ENCODE measurements around the gene CFAP54. TPM values are rescaled to one million over a fixed set of nuclear protein-coding genes. Genes with fewer than 3 reads are reported as not detected.

The CFAP54 gene
- polyA plus RNA-seq, 1 of the 3 experiments (the other 2 are of a cell fraction) = 0.87 TPM

DNA sequence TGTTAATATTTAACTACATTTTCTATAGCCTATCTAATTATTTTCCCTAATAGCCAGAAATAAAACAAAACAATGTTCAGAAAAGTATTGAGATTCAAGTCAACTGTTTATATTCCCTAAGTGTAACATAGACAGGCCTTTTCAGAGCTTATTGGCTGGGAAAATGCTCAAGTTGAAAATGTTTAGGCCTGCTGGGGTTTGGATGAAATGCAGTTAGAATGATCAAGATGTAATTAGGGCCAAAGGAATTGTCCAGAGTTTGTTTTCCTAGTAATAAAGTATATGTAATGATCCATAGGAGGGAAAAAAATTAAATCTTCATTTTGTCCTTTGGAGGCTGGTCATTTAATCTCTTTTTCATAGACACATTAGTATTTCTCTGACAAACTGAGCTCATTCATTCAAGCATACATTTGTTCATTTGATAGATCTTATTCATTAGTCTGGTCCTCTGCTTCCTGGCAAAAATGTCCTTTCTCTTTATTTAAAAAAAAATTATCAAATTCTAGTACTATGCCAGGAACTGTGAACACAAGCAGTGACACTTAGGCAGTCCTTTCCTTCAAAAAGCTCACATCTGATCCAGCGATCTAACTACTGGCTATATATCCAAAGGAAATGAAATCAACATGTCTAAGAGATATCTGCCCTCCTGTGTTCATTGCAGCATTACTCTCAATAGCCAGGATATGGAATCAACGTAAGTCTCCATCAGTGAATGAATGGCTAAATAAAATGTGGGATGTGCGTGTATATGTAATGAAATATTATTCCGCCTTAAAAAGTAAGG, 377.6 kb downstream of the CFAP54 start:
- no peaks in the 10 kb centered on the region for H3F3A ChIP-seq (replicated peaks; ENCODE audit: insufficient read depth)
- H3K9ac ChIP-seq = no peak overlapping the region
- H3K27me3 ChIP-seq (ENCODE audit: insufficient read depth) = no peaks in the 10 kb centered on the region
- no peaks in the 10 kb centered on the region for H3K9me3 ChIP-seq
- H3K4me2 ChIP-seq = no peak overlapping the region
- 78% methylated on average over 4 of the region's 4 CpGs for WGBS (ENCODE audit: low lambda C conversion rate)
- peaks cover 0 to 2% of the 10 kb centered on the region in 2 experiments; a peak in 2 of 4 replicates for H3K4me1 ChIP-seq (ENCODE audit: control insufficient read depth in 1 of 2, insufficient read depth in 2 of 2, low read depth in 1 of 2, low read length in 1 of 2)
- no peaks in the 10 kb centered on the region for H3K36me3 ChIP-seq (replicated peaks in 1 of 2; ENCODE audit: control insufficient read depth in 1 of 2, insufficient read depth in 2 of 2, low read length in 1 of 2)
- no peak for DNase-seq
- ChIA-PET CTCF (no interaction called here), POLR2A (no interaction called here)
- no peak overlapping the region for H2AFZ ChIP-seq (ENCODE audit: low read depth)
- H3K9me2 ChIP-seq = no peaks in the 10 kb centered on the region
- no peak overlapping the region for H3K27ac ChIP-seq (ENCODE audit: low read depth in 2 of 2, low read length in 1 of 2)
- H3K4me3 ChIP-seq (ENCODE audit: low read depth in 2 of 2, low read length in 1 of 2) = no peak overlapping the region
- no peaks in the 10 kb centered on the region for H4K20me1 ChIP-seq (ENCODE audit: insufficient read depth)
- H3K79me2 ChIP-seq (ENCODE audit: insufficient read depth) = no peaks in the 10 kb centered on the region
- no peak for TF ChIP-seq EZH2phosphoT487 (IDR thresholded peaks at IDR 0.05; ENCODE audit: borderline replicate concordance, low read depth)
- no peak for TF ChIP-seq RCOR1 (IDR thresholded peaks at IDR 0.05; ENCODE audit: low read length)
- TF ChIP-seq, protein P1, sequence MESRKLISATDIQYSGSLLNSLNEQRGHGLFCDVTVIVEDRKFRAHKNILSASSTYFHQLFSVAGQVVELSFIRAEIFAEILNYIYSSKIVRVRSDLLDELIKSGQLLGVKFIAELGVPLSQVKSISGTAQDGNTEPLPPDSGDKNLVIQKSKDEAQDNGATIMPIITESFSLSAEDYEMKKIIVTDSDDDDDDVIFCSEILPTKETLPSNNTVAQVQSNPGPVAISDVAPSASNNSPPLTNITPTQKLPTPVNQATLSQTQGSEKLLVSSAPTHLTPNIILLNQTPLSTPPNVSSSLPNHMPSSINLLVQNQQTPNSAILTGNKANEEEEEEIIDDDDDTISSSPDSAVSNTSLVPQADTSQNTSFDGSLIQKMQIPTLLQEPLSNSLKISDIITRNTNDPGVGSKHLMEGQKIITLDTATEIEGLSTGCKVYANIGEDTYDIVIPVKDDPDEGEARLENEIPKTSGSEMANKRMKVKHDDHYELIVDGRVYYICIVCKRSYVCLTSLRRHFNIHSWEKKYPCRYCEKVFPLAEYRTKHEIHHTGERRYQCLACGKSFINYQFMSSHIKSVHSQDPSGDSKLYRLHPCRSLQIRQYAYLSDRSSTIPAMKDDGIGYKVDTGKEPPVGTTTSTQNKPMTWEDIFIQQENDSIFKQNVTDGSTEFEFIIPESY (IDR thresholded peaks at IDR 0.05; ENCODE audit: borderline replicate concordance, low read depth) = no peak
- TF ChIP-seq, protein P2, sequence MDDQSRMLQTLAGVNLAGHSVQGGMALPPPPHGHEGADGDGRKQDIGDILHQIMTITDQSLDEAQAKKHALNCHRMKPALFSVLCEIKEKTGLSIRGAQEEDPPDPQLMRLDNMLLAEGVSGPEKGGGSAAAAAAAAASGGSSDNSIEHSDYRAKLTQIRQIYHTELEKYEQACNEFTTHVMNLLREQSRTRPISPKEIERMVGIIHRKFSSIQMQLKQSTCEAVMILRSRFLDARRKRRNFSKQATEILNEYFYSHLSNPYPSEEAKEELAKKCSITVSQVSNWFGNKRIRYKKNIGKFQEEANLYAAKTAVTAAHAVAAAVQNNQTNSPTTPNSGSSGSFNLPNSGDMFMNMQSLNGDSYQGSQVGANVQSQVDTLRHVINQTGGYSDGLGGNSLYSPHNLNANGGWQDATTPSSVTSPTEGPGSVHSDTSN (IDR thresholded peaks at IDR 0.05) = no peak
- no peak for TF ChIP-seq GABPA (IDR thresholded peaks at IDR 0.05; ENCODE audit: low read depth)
- no peak for TF ChIP-seq FOSL2 (IDR thresholded peaks at IDR 0.05; ENCODE audit: borderline replicate concordance, low read depth)
- TF ChIP-seq TAF1 (IDR thresholded peaks at IDR 0.05; ENCODE audit: borderline replicate concordance, low read depth, low read length) = no peak

DNA sequence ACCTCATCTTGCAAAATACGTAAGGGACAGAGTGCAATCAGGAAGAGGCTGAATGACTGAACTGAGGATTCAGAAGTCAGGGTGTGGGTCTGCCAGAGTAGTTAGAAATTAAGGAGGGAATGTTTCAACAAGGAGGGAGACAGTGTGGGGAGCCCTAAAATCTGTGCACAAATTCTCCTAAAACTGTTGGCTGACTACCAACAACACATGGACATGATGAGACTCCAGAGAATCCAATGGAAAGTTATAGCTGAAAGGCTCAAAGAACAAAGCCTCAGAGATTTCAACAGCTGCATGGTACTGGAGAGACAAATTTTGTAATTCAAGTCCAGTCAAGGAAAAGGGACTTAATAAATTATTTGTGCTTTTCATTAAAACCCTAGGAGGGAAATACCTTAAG, 381.6 kb downstream of the CFAP54 start:
- Histone ChIP-seq H4K20me1 (ENCODE audit: insufficient read depth) (no peaks in the 10 kb centered on the region), H3K27ac (ENCODE audit: low read depth in 2 of 2, low read length in 1 of 2) (no peak overlapping the region), H3K27me3 (ENCODE audit: insufficient read depth) (no peaks in the 10 kb centered on the region), H3K4me2 (no peak overlapping the region), H3K4me1 (ENCODE audit: control insufficient read depth in 1 of 2, insufficient read depth in 2 of 2, low read depth in 1 of 2, low read length in 1 of 2) (no peaks in the 10 kb centered on the region), H3K9ac (no peak overlapping the region), H3K4me3 (ENCODE audit: low read depth in 2 of 2, low read length in 1 of 2) (no peak overlapping the region), H3K9me2 (no peaks in the 10 kb centered on the region), H3K36me3 (replicated peaks in 1 of 2; ENCODE audit: control insufficient read depth in 1 of 2, insufficient read depth in 2 of 2, low read length in 1 of 2) (no peaks in the 10 kb centered on the region), H3K79me2 (ENCODE audit: insufficient read depth) (no peaks in the 10 kb centered on the region), H3K9me3 (no peaks in the 10 kb centered on the region), H3F3A (replicated peaks; ENCODE audit: insufficient read depth) (no peaks in the 10 kb centered on the region), H2AFZ (ENCODE audit: low read depth) (no peak overlapping the region)
- ChIA-PET CTCF (no interaction called here), POLR2A (no interaction called here)
- WGBS (ENCODE audit: low lambda C conversion rate) = 64% methylated on average over 1 of the region's 1 CpG
- no peak for DNase-seq
- no peak for TF ChIP-seq TEAD4 (IDR thresholded peaks at IDR 0.05; ENCODE audit: borderline replicate concordance, insufficient read depth)
- TF ChIP-seq MAX (IDR thresholded peaks at IDR 0.05; ENCODE audit: low read depth) = no peak
- no peak for TF ChIP-seq JUND (IDR thresholded peaks at IDR 0.05)
- TF ChIP-seq, protein P1 (IDR thresholded peaks at IDR 0.05; ENCODE audit: borderline replicate concordance, low read depth) = no peak
- TF ChIP-seq NFIC (IDR thresholded peaks at IDR 0.05; ENCODE audit: borderline replicate concordance) = no peak
- TF ChIP-seq CHD2 (IDR thresholded peaks at IDR 0.05; ENCODE audit: low read length, partially characterized antibody) = no peak
- no peak for TF ChIP-seq RAD21 (IDR thresholded peaks at IDR 0.05; ENCODE audit: low read length)
- TF ChIP-seq MXI1 (IDR thresholded peaks at IDR 0.05; ENCODE audit: low read depth, low read length) = no peak
- TF ChIP-seq FOXM1 (IDR thresholded peaks at IDR 0.05; ENCODE audit: low read depth) = no peak
- no peak for TF ChIP-seq GABPA (IDR thresholded peaks at IDR 0.05; ENCODE audit: low read depth)
- no peak for TF ChIP-seq YY1 (IDR thresholded peaks at IDR 0.05; ENCODE audit: low read depth)
- TF ChIP-seq RCOR1 (IDR thresholded peaks at IDR 0.05; ENCODE audit: low read length) = no peak
- TF ChIP-seq, protein P2 (IDR thresholded peaks at IDR 0.05) = no peak
- no peak for TF ChIP-seq TAF1 (IDR thresholded peaks at IDR 0.05; ENCODE audit: borderline replicate concordance, low read depth, low read length)
